Activated CD8-positive, alpha-beta T cell treated with anti-CD3 and anti-CD28 coated beads for 36 hours (primary cell): ENCODE data around the gene HPD. TPM values are rescaled to one million over a fixed set of nuclear protein-coding genes. Genes with fewer than 3 reads are reported as not detected.
A peak's percentile ranks its signal among the peaks of the same experiment; 100 is the strongest.

ENCODE experiments used
- ATAC-seq: fragments of 200-7000 bp; cut with Tn5 transposase; one replicate; pipeline ENCODE4 v1.10.0; 2021; ENCODE audit warnings: mild to moderate bottlenecking, moderate library complexity
- CTCF ChIA-PET: fragments of 350-600 bp; sonication (Branson Sonifier 250); formaldehyde crosslinking; loops from one replicate; lab custom pipeline; 2021; ENCODE audit warnings: antibody characterized with exemption; lab: Charles Lee
- POLR2A ChIA-PET: fragments of 350-600 bp; sonication (Branson Sonifier 250); formaldehyde crosslinking; loops from one replicate; lab custom pipeline; 2021; ENCODE audit warnings: antibody characterized with exemption; lab: Charles Lee
- DNase-seq: peaks from one replicate; pipeline ENCODE4 v3.0.0-alpha.2; 2020
- H3K27ac Mint-ChIP-seq: one replicate; pipeline ENCODE4 v1.8.0; 2021; ENCODE audit warnings: mild to moderate bottlenecking, mixed read lengths
- H3K27me3 Mint-ChIP-seq: one replicate; pipeline ENCODE4 v1.8.0; 2021; ENCODE audit warnings: mixed read lengths
- H3K36me3 Mint-ChIP-seq: one replicate; pipeline ENCODE4 v1.8.0; 2021; ENCODE audit warnings: low read depth, mixed read lengths
- H3K4me1 Mint-ChIP-seq: one replicate; pipeline ENCODE4 v1.8.0; 2021; ENCODE audit warnings: low read depth, mixed read lengths
- H3K4me3 Mint-ChIP-seq: one replicate; pipeline ENCODE4 v1.8.0; 2021; ENCODE audit warnings: mild to moderate bottlenecking, moderate library complexity, mixed read lengths
- H3K9me3 Mint-ChIP-seq: one replicate; pipeline ENCODE4 v1.8.0; 2021; ENCODE audit warnings: mixed read lengths
- CTCF ChIP-seq: fragments of 200-600 bp; IDR thresholded peaks from one replicate; pipeline ENCODE4 v1.8.0; 2022; ENCODE audit warnings: antibody characterized with exemption, mild to moderate bottlenecking
- intact Hi-C: fragments of 100-400 bp; cut with micrococcal nuclease; formaldehyde crosslinking; loops from one replicate; pipeline ENCODE4 v1.10.0; 2022
- total RNA-seq, 2 experiments: library from RNA; stranded (reverse); gene quantifications; one replicate each; pipeline ENCODE4 v1.2.3, GENCODE V29; 2021

The HPD gene
- total RNA-seq, 2 experiments from 2014 or later = not detected

- ATAC-seq (no peak), DNase-seq (no peak)
- H3K27me3 Mint-ChIP-seq = no peaks in the 10 kb centered on the region
- POLR2A ChIA-PET = interaction anchor here (0.5 to 25.9 kb wide), 3 partner anchors 23 to 1344 kb away, joined by 3 to 683 read pairs (median 5); partner anchors contain the start of genes RHOF and TMEM120B
- intact Hi-C loops = loop anchor here (2.0 kb wide), 1 partner anchor 16 kb away; no protein-coding TSS in a partner anchor
- H3K36me3 Mint-ChIP-seq = peaks cover 58% of the 10 kb centered on the region
- peak overlapping the region; percentile 74 for H3K4me3 Mint-ChIP-seq
- H3K4me1 Mint-ChIP-seq = peaks cover 39% of the 10 kb centered on the region
- no peaks in the 10 kb centered on the region for H3K9me3 Mint-ChIP-seq
- TF ChIP-seq CTCF = no peak
- no peak overlapping the region for H3K27ac Mint-ChIP-seq
- CTCF ChIA-PET = interaction anchor here (1.8 to 13.5 kb wide), 10 partner anchors 10 to 112 kb away, joined by 5 to 698 read pairs (median 10); partner anchors contain the start of genes RHOF and SETD1B
Measured at GRCh38 chr12:121810234-121810817, 48.3 kb downstream of the HPD start.

GRCh38 chr12:121809712-121810116 is 48.9 kb downstream of the HPD start:
- Mint-ChIP-seq H3K27me3 (no peaks in the 10 kb centered on the region), H3K4me3 (no peak overlapping the region), H3K27ac (no peak overlapping the region), H3K36me3 (peaks cover 56% of the 10 kb centered on the region), H3K9me3 (no peaks in the 10 kb centered on the region), H3K4me1 (peaks cover 38% of the 10 kb centered on the region)
- POLR2A ChIA-PET = interaction anchor here (0.5 to 25.9 kb wide), 3 partner anchors 22 to 1344 kb away, joined by 3 to 683 read pairs (median 5); partner anchors contain the start of genes RHOF and TMEM120B
- CTCF ChIA-PET = interaction anchor here (2.7 to 13.5 kb wide), 4 partner anchors 13 to 36 kb away, joined by 14 to 698 read pairs (median 27); partner anchors contain the start of genes RHOF and SETD1B
- intact Hi-C loops = loop anchor here (2.0 kb wide), 1 partner anchor 15 kb away; no protein-coding TSS in a partner anchor
- DNase-seq = no peak
- no peak for ATAC-seq
- TF ChIP-seq CTCF = no peak

GRCh38 chr12:121808623-121809022 is 50.0 kb downstream of the HPD start:
- no peak overlapping the region for H3K4me3 Mint-ChIP-seq
- TF ChIP-seq CTCF = no peak
- intact Hi-C loops = no loop called here
- peaks cover 34% of the 10 kb centered on the region for H3K4me1 Mint-ChIP-seq
- CTCF ChIA-PET = interaction anchor here (1.9 to 13.5 kb wide), 2 partner anchors 12 to 32 kb away, joined by 6 to 698 read pairs; partner anchors contain the start of genes RHOF and SETD1B
- H3K36me3 Mint-ChIP-seq = peaks cover 56% of the 10 kb centered on the region
- POLR2A ChIA-PET = interaction anchor here (25.9 kb wide), 1 partner anchor 21 kb away, joined by 683 read pairs; the partner anchor contains the start of gene RHOF
- no peak overlapping the region for H3K27ac Mint-ChIP-seq
- H3K9me3 Mint-ChIP-seq = no peaks in the 10 kb centered on the region
- DNase-seq = no peak
- ATAC-seq = no peak
- no peaks in the 10 kb centered on the region for H3K27me3 Mint-ChIP-seq

GRCh38 chr12:121807642-121808347 is 50.9 kb downstream of the HPD start:
- ATAC-seq = no peak
- Mint-ChIP-seq H3K27me3 (no peaks in the 10 kb centered on the region), H3K27ac (no peak overlapping the region), H3K9me3 (no peaks in the 10 kb centered on the region), H3K36me3 (peaks cover 48% of the 10 kb centered on the region), H3K4me1 (peaks cover 26% of the 10 kb centered on the region), H3K4me3 (peak overlapping the region; percentile 27)
- DNase-seq = no peak
- intact Hi-C loops = no loop called here
- TF ChIP-seq CTCF = no peak
- ChIA-PET CTCF (interaction anchor here (1.1 to 13.5 kb wide), 4 partner anchors 7 to 125 kb away, joined by 3 to 698 read pairs (median 4); partner anchors contain the start of genes RHOF and SETD1B), POLR2A (interaction anchor here (0.6 to 25.9 kb wide), 3 partner anchors 11 to 20 kb away, joined by 3 to 683 read pairs (median 3); partner anchors contain the start of gene RHOF)
